GM21717 (cell line): ENCODE data around the gene TARS1.
A peak's percentile ranks its signal among the peaks of the same experiment; 100 is the strongest.

Experiments used
- ATAC-seq: cut with Tn5 transposase; IDR thresholded peaks from one replicate; pipeline ENCODE4 v1.9.1; 2021; ENCODE audit warnings: mild to moderate bottlenecking, moderate library complexity; ENCODE audit not compliant: unreplicated experiment

Gene TARS1

GRCh38 chr5:33438996-33439395 is 1.8 kb upstream of the TARS1 start:
- ATAC-seq, result no peak

DNA sequence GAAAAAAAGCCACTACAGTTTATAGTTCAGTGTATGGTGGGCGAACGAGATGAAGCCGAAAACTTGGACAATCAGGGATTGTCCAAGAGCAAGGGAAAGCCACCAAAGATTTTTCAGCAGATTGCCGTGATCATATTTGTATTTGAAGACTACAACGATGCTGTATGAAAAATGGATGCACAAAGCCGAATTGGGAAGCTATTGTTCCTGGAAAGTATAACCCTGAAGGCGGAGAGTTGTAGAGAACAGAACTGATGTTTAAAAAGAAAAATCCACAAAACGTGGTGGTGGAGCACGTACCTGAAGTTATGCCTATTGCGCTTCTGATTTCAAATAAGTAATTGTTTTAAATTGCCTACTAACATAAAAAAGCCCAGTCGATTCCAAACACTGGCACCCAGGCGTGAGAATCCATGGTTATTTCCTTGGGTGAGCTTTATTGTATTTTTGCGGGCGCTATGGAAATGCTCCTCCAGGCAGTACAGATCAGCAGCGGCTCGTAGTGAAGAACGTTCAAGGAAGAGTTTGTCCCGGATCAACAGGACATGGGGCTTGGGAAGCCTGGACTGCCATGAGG is 772 bp upstream of the TARS1 start:
- ATAC-seq, result no peak

DNA sequence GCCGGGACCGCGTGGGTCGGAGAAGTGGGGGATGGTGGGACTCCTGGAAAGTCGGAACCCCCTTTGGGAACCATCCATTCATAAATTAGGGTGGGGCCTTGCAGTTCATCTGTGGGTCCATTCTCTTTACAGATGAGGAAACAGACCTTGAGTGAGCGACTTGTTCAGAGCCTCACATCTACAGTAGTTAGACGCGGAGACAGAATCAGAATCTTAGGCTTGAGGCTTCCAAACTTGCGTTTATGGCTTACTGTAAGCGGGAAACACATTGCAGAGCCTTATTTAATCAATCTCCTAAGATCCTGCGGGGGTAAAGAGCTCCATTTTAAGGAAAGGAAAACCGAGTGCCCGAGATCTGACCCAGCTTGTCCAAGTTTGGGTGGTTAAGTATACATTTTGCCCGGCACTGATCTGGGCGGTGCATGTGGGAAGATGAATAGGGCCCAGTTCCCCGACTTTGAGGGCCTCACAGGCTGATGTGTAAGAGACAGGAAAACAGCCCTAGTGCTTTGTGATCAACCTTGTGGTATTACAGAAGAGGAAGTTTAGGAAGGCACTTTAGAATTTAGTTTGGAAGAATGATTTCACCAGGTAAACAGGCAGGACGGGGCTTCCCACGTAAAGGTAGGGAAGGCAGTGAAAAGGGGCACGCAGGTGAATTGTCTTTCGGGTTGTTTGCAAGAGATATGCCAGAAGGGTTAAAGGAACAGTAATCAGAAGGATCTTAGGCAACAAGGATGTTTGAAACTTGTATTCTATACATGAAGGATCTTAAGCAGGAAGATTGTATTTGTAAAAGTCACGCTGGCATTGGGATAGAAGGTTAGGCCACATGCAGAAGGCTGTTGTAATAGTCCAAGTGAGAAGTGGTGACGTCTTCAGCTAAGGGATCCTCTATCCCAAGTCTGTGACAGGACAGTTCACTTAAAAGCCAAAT is 744 bp downstream of the TARS1 start:
- ATAC-seq, result peak; percentile 12

GRCh38 chr5:33444542-33444941 is 3.8 kb downstream of the TARS1 start:
- no peak for ATAC-seq

- no peak for ATAC-seq
Measured at GRCh38 chr5:33445798-33446197, 5.0 kb downstream of the TARS1 start.

GRCh38 chr5:33448118-33448517 is 7.4 kb downstream of the TARS1 start:
- ATAC-seq, result no peak

GRCh38 chr5:33457126-33457525 is 16.4 kb downstream of the TARS1 start:
- ATAC-seq, result no peak

DNA sequence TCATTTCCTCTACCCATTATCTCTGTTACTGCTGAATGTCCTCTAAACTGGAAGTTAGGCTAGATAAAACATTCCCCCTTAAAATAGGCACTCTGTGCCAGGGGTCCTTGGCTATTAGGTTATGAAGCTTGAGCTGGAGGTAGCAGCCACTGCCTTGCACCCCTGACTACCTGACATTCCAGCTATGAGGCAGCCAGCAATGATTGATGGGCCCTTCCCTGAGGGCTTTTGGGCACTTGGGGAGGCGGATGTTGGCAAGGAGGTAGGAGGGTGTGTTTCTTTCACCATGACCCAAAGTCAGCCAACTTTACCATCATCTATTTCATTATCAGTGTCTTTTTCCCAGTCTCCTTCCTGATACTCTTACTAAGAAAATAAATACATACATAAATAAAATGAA is 17.1 kb downstream of the TARS1 start:
- ATAC-seq, result no peak

- no peak for ATAC-seq
Measured at GRCh38 chr5:33460210-33460609, 19.4 kb downstream of the TARS1 start.

- no peak for ATAC-seq
Measured at GRCh38 chr5:33462456-33462855, 21.7 kb downstream of the TARS1 start.

GRCh38 chr5:33465120-33465519 is 24.4 kb downstream of the TARS1 start:
- no peak for ATAC-seq

DNA sequence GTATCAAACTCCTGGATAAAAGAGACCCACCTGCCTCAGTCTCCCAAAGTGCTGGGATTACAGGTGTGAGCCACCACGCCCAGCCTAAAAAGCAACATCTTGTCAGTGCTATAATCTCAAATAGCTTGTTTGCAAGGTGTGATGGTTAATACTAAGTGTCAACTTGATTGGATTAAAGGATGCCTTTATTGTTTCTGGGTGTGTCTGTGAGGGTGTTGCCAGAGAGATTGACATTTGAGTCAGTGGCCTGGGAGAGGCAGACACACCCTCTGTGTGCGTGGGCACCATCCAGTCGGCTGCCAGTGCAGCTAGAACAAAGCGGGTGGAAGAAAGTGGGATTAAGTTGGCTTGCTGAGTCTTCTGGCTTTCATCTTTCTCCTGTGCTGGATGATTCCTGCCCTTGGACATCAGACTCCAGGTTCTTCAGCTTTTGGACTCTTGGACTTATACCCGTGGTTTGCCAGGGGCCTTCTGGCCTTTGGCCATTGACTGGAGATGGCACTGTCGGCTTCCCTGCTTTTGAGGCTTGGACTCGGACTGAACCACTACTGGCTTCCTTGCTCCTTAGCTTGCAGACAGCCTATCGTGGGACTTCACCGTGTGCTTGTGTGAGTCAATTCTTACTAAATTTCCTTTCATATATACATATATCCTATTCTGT is 28.1 kb downstream of the TARS1 start:
- no peak for ATAC-seq

DNA sequence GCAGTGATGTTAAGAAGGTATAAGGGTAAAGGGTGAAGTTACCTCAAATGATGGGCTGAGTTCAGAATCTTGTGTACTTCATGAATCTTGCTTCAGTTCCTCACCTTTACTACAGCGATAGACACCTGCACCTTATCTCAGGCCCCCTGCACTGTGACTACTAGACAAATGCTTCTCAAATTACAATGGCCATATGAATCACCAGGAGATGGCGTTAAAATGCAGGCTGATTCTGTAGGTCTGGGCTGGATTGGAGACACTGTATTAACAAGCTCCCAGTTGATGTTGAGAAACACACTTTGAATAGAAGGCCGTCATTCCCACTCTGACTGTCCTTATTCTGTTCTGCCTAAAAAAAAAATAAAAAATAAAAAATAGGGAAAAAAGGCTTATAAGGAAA is 29.8 kb downstream of the TARS1 start:
- ATAC-seq, result no peak

DNA sequence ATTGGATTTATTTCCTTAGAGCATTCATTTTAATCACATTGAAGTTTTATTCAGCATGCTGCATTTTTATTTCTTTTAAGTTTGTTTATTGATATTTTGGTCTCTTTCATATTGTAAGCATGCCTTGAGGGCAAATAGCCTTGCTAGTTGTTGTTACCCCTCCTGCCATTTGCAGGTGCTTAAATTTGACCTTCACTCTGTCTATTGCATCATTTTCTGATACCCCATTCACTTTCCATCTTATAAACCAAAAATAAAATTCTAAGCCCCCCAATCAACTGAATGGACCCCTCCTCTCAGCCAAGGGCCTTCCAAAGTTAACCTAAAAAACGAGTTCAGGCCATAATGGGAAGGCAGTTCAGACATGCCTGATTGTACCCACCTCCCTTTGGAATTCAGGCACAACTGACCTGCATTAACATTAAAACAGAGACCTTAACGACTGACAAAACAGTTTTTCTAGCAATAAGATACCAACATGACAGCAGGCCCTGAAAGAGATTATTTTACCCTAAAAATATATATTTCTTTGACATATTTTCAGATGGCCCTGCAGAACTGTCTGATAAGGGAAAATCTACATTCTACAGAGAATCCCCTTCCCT is 32.1 kb downstream of the TARS1 start:
- no peak for ATAC-seq

- no peak for ATAC-seq
Measured at GRCh38 chr5:33474004-33474403, 33.2 kb downstream of the TARS1 start.

DNA sequence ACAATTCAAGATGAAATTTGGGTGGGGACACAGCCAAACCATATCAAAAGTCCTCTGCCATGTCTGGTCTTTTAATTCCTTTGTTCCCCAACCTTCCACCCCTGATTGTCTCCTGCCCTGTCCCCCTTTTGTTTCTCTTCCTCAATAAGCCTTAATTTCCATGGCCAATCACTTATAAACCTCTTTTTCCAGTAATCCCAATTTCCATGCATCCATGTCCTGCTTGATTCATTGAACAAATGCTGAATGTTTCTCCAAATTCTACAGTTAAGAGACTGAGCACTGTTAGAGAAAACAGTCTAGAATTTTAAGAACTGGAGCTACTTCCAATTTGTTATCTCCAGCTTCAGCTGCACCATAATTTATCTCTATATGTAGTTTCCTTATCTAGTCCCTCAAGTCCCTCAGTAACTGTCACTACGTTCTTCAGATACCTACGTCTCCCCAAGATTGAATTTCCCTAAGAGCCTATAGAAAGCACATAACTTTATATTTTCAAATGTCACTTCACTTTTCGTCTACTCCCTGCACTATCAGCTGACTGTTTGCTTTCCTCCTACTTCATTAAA is 34.2 kb downstream of the TARS1 start:
- ATAC-seq, result no peak

DNA sequence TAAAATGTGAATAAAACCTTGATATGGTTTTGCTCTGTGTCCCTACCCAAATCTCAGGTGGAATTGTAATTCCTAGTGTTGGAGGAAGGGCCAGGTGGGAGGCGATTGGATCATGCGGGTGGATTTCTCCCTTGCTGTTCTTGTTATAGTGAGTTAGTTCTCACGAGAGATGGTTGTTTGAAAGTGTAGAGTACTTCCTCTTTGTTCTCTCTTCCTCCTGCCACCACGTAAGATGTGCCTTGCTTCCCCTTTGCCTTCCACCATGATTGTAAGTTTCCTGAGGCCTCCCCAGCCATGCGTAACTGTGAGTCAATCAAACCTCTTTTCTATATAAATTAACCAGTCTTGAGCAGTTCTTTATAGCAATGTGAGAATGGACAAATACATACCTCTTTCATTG is 34.9 kb downstream of the TARS1 start:
- ATAC-seq, result no peak

- no peak for ATAC-seq
Measured at GRCh38 chr5:33476992-33477391, 36.2 kb downstream of the TARS1 start.

DNA sequence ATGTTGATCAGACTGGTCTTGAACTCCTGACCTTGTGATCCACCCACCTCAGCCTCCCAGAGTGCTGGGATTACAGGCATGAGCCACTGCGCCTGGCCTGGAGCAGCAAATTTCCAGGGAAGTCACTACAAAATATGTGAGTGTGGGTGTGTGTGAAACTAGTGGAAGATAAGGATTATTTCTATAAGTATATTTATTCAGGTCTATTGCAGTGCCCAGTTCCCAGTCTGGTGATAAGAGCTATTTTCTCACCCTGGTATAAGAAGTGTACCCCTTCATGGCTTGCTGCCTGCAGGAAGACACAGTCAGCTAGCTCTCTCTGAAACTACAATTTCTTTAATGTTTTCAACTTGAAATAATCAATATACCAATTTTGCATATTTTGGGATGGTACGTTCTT is 37.1 kb downstream of the TARS1 start:
- ATAC-seq, result no peak

DNA sequence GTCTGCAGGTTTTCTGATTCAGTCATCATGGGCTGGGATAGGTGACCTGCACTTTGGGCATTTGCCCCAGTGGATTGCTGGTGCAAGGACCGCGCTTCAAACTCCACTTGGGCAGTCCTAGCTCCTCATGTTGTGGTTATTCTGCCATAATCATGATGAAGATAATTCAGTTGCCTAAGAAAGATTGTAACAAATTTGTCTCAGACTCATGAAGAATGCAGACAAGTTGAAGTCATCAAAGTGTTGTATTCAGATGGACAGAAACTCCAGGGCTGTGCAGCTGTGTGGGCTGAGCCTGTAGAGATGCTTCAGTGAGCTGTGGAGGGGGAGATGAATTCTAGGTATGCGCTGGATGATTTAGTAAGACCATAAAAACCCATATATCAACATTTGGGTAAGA is 38.5 kb downstream of the TARS1 start:
- ATAC-seq, result no peak

DNA sequence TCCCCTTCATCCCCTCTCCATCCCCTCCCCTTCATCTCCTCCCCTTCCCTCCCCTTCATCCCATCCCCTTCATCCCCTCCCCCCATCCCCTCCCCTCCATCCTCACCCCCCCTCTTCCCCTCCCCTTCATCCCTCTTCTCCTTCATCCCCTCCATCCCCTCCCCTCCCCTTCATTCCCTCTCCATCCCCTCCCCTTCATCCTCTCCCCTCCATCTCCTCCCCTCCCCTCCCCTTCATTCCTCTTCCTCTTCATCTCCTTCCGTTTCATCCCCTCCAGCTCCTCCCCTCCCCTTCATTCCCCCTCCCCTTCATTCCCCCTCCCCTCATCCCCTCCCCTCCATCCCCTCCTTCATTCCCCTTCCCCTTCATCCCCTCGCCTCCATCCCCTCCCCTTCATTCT is 40.1 kb downstream of the TARS1 start:
- ATAC-seq, result no peak
